PC-3 (cell line): ENCODE measurements around the gene PROX1.

ENCODE experiments used
- EZH2 ChIP-seq: fragments of 300-600 bp; sonication (generic); IDR thresholded peaks from one replicate; pipeline ENCODE4 v1.6.1; 2017; ENCODE audit warnings: antibody characterized with exemption, mild to moderate bottlenecking, low read length; ENCODE audit not compliant: unreplicated experiment
- EZH2phosphoT487 ChIP-seq: fragments of 300-600 bp; sonication (generic); IDR thresholded peaks from 2 replicates; pipeline ENCODE4 v1.6.1; 2018; ENCODE audit warnings: mild to moderate bottlenecking, antibody characterized with exemption, low read length, borderline replicate concordance
- TF ChIP-seq, protein P1 (sequence below): fragments of 300-600 bp; sonication (generic); conservative IDR thresholded peaks from 2 replicates; pipeline ENCODE4 v1.5.1; 2017; ENCODE audit warnings: antibody characterized with exemption, low read depth, mild to moderate bottlenecking, low read length

- TF ChIP-seq EZH2 (no peak), EZH2phosphoT487 (no peak)
- TF ChIP-seq, protein P1, sequence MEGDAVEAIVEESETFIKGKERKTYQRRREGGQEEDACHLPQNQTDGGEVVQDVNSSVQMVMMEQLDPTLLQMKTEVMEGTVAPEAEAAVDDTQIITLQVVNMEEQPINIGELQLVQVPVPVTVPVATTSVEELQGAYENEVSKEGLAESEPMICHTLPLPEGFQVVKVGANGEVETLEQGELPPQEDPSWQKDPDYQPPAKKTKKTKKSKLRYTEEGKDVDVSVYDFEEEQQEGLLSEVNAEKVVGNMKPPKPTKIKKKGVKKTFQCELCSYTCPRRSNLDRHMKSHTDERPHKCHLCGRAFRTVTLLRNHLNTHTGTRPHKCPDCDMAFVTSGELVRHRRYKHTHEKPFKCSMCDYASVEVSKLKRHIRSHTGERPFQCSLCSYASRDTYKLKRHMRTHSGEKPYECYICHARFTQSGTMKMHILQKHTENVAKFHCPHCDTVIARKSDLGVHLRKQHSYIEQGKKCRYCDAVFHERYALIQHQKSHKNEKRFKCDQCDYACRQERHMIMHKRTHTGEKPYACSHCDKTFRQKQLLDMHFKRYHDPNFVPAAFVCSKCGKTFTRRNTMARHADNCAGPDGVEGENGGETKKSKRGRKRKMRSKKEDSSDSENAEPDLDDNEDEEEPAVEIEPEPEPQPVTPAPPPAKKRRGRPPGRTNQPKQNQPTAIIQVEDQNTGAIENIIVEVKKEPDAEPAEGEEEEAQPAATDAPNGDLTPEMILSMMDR = no peak
Observed at GRCh38 chr1:214013614-214014377, 26.0 kb downstream of the PROX1 start.
